OCI-LY3 (cell line): ENCODE data around the gene ARL6IP4.

Source experiments
- H2AFZ ChIP-seq: fragments of 200-600, 300-600 bp; shearing (Covaris generic); 2 replicates; pipeline ENCODE4 v1.6.0; 2014; ENCODE audit warnings: antibody characterized with exemption, low read depth, low read length
- H3K27ac ChIP-seq: fragments of 200-600, 300-600 bp; sonication (generic); 2 replicates; pipeline ENCODE4 v1.5.1; 2014; ENCODE audit warnings: mild to moderate bottlenecking, low read length, moderate library complexity, mixed read lengths
- H3K27me3 ChIP-seq: fragments of 200-600, 300-600 bp; sonication (generic); 2 replicates; pipeline ENCODE4 v1.6.1; 2014; ENCODE audit warnings: low read depth, low read length, mixed read lengths
- H3K36me3 ChIP-seq: fragments of 200-600, 300-600 bp; sonication (generic); replicated peaks from 2 replicates; pipeline ENCODE3; 2014; ENCODE audit warnings: low read depth, low read length, mixed read lengths
- H3K4me1 ChIP-seq: fragments of 300-600, 200-600 bp; sonication (generic); 2 replicates; pipeline ENCODE4 v1.6.1; 2014; ENCODE audit warnings: low read length, mixed read lengths
- H3K4me2 ChIP-seq: fragments of 200-600, 300-600 bp; sonication (generic); 2 replicates; pipeline ENCODE4 v1.6.1; 2014; ENCODE audit warnings: low read length, mixed read lengths
- H3K4me3 ChIP-seq: fragments of 300-600, 200-600 bp; sonication (generic); 2 replicates; pipeline ENCODE4 v1.5.1; 2014; ENCODE audit warnings: antibody characterized with exemption, mild to moderate bottlenecking, low read length, moderate library complexity
- H3K79me2 ChIP-seq: fragments of 300-600, 200-600 bp; shearing (Covaris generic); 2 replicates; pipeline ENCODE4 v1.6.1; 2014; ENCODE audit warnings: mild to moderate bottlenecking, low read length, mixed read lengths
- H3K9ac ChIP-seq: fragments of 300-600, 200-600 bp; shearing (Covaris generic); 2 replicates; pipeline ENCODE4 v1.6.0; 2014; ENCODE audit warnings: mild to moderate bottlenecking, low read length, moderate library complexity
- H3K9me3 ChIP-seq: fragments of 200-600, 300-600 bp; shearing (Covaris generic); 2 replicates; pipeline ENCODE4 v1.6.1; 2014; ENCODE audit warnings: low read length, mixed read lengths; ENCODE audit not compliant: insufficient read depth
- H4K20me1 ChIP-seq: fragments of 200-600, 300-600 bp; sonication (generic); 2 replicates; pipeline ENCODE4 v1.6.1; 2016; ENCODE audit warnings: low read length, mixed read lengths; ENCODE audit not compliant: insufficient read depth
- EZH2phosphoT487 ChIP-seq: fragments of 200-600 bp; shearing (Covaris generic); IDR thresholded peaks from 2 replicates; pipeline ENCODE4 v1.6.1; 2018; ENCODE audit warnings: antibody characterized with exemption, mixed run types, low read depth
- TF ChIP-seq, protein P1 (sequence below): fragments of 200-600, 300-600 bp; sonication (generic); IDR thresholded peaks from 2 replicates; pipeline ENCODE4 v1.5.1; 2014; ENCODE audit warnings: antibody characterized with exemption, low read length, low read depth

The ARL6IP4 gene

DNA sequence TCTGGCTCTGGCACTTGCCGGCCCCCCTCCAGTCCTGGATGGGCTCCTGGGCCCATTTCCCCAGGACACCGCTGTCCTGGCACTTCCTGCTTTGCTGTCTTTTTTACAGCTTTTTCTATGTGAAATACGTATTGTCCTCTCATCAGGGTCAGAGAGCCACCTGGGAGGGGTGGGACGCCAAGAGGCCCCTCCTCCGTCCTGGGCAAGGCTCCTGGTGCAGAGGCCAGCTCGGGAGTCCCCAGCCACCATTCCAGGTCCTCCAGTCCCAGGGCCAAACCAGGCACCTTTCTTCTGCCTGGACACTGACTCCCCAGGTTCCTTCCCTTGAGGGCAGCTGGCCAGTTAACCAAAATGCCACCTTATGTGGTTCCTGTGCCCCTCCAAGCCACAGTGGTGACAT is 22.8 kb downstream of the ARL6IP4 start:
- Histone ChIP-seq H3K4me2 (no peak overlapping the region), H4K20me1 (no peaks in the 10 kb centered on the region), H3K36me3 (no peaks in the 10 kb centered on the region), H3K79me2 (no peaks in the 10 kb centered on the region), H2AFZ (no peak overlapping the region), H3K4me1 (peaks cover 5% of the 10 kb centered on the region; the same call in 1 of the 2 replicates), H3K27ac (no peak overlapping the region), H3K9me3 (no peaks in the 10 kb centered on the region), H3K27me3 (no peaks in the 10 kb centered on the region), H3K9ac (no peak overlapping the region), H3K4me3 (no peak overlapping the region)
- TF ChIP-seq EZH2phosphoT487 = no peak
- TF ChIP-seq, protein P1, sequence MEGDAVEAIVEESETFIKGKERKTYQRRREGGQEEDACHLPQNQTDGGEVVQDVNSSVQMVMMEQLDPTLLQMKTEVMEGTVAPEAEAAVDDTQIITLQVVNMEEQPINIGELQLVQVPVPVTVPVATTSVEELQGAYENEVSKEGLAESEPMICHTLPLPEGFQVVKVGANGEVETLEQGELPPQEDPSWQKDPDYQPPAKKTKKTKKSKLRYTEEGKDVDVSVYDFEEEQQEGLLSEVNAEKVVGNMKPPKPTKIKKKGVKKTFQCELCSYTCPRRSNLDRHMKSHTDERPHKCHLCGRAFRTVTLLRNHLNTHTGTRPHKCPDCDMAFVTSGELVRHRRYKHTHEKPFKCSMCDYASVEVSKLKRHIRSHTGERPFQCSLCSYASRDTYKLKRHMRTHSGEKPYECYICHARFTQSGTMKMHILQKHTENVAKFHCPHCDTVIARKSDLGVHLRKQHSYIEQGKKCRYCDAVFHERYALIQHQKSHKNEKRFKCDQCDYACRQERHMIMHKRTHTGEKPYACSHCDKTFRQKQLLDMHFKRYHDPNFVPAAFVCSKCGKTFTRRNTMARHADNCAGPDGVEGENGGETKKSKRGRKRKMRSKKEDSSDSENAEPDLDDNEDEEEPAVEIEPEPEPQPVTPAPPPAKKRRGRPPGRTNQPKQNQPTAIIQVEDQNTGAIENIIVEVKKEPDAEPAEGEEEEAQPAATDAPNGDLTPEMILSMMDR = no peak

DNA sequence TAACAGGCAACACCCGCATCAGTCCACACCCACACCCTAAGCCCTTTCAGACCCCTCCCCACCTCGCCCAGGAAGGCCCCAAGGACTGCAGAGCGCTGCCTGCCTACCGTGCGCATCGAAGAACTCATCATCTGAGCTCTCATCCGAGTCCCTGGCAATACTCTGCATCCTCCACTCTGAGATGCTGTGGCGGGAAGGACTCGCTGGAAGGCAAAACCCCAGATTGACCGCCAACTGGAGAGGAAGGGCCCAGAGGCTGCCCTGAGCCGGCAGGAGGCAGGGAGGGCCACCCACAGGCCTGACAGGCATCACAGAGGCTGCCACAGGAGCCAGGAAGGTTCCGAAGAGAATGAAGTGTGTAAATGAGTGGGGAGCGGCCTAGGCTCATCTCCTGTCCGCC is 23.8 kb downstream of the ARL6IP4 start:
- TF ChIP-seq, protein P1 = no peak
- TF ChIP-seq EZH2phosphoT487 = no peak
- Histone ChIP-seq H3K79me2 (no peaks in the 10 kb centered on the region), H4K20me1 (no peaks in the 10 kb centered on the region), H3K9ac (no peak overlapping the region), H3K36me3 (no peaks in the 10 kb centered on the region), H3K4me2 (no peak overlapping the region), H3K27ac (no peak overlapping the region), H3K4me3 (no peak overlapping the region), H3K27me3 (no peaks in the 10 kb centered on the region), H3K9me3 (no peaks in the 10 kb centered on the region), H2AFZ (no peak overlapping the region), H3K4me1 (peaks cover 5% of the 10 kb centered on the region; the same call in 1 of the 2 replicates)

DNA sequence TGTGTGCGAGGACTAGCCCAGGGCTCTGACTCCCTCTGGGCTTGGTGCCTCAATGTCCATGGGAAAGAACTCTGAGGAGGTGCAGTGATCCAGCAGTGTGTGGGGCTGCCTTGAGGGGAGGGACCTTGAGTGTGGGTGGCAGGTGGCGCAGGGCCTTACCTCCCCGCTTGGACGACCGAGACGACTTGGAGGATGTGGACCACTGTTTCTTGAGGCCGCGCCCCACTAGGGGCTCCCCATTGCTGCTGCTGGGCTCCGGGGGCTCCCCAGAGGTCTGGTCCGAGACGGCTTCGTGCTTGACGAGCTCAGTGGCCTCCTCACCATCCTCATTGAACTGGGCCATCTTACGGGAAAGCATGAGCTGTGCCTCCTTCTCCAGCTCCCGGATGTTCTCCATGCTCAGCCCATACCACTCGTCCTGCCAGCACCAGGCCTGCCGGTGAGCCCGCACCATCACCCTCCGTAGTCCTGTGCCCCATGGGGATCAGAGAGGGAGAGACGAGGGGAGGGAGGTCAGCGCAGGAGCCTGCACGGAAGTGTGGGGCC is 24.7 kb downstream of the ARL6IP4 start:
- Histone ChIP-seq H4K20me1 (no peaks in the 10 kb centered on the region), H3K4me2 (no peak overlapping the region), H3K36me3 (no peaks in the 10 kb centered on the region), H3K27me3 (no peaks in the 10 kb centered on the region), H3K79me2 (no peaks in the 10 kb centered on the region), H3K9me3 (no peaks in the 10 kb centered on the region), H3K4me1 (peaks cover under 1% of the 10 kb centered on the region; the same call in 1 of the 2 replicates), H3K4me3 (no peak overlapping the region), H3K9ac (no peak overlapping the region), H2AFZ (no peak overlapping the region), H3K27ac (no peak overlapping the region)
- TF ChIP-seq, protein P1 = no peak
- no peak for TF ChIP-seq EZH2phosphoT487

DNA sequence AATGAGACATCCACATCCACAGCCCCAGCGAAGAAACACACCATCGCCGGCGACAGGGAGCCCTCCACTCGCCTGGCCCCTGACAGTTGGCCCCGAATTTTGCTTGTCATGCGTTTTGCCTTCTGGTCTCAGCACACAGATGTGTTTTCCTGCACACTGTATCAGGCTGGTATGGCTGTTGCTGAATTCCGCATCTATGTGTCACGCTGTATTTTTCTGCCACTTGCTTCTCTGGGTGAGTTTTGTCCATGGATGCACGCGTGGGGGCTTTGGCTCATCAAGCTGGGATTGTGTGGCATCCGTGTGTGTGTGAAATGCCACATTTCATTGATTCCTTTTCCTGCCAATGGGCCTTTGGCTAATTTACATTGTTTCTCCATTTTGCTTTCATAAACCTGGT is 26.5 kb downstream of the ARL6IP4 start:
- Histone ChIP-seq H3K36me3 (no peaks in the 10 kb centered on the region), H3K79me2 (no peaks in the 10 kb centered on the region), H3K4me1 (no peaks in the 10 kb centered on the region), H3K27ac (no peak overlapping the region), H3K9me3 (no peaks in the 10 kb centered on the region), H4K20me1 (no peaks in the 10 kb centered on the region), H3K27me3 (no peaks in the 10 kb centered on the region), H3K9ac (no peak overlapping the region), H3K4me3 (no peak overlapping the region), H3K4me2 (no peak overlapping the region), H2AFZ (no peak overlapping the region)
- TF ChIP-seq, protein P1 = no peak
- no peak for TF ChIP-seq EZH2phosphoT487
